ENCODE measurements around the gene CRIP1.

Gene CRIP1

DNA sequence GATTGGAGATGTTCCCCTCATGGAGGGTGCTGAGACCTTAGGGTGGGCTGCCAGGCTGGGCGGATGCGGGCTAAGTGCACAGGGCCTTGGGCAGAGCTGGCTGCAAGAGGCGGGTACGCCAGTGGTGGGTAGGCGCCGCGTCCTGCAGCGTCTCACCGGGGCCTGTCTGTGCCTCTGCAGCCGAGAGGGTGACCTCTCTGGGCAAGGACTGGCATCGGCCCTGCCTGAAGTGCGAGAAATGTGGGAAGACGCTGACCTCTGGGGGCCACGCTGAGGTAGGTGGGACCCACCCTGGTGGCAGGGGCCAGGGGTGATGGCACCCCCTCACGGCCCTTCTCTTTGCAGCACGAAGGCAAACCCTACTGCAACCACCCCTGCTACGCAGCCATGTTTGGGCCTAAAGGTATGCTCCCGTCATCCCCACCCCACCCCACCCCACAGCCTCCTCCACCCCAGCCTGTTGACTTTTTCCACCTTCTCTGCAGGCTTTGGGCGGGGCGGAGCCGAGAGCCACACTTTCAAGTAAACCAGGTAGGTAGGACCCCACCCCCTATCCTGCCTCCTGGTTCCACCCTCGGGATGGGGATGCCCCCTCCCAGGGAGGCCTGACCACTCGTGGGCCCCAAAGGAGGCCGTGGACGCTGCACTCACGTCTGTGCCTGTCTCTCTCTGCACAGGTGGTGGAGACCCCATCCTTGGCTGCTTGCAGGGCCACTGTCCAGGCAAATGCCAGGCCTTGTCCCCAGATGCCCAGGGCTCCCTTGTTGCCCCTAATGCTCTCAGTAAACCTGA, 1.5 kb downstream of the CRIP1 start:
- Histone ChIP-seq H3K36me3 (replicated peaks; ENCODE audit: insufficient read depth, low read length) (no peaks in the 10 kb centered on the region), H3K27ac (ENCODE audit: low read length) (peak overlapping the region; percentile 92; the same call in 1 of the 2 replicates), H3K79me2 (ENCODE audit: low read length) (peaks cover 29% of the 10 kb centered on the region), H3K4me1 (ENCODE audit: low read length) (peaks cover 17% of the 10 kb centered on the region), H3K4me3 (ENCODE audit: low read length) (peak overlapping the region; percentile 87), H2AFZ (ENCODE audit: low read length) (peak overlapping the region; percentile 62), H3K9me2 (replicated peaks; ENCODE audit: insufficient read depth, low read length) (no peaks in the 10 kb centered on the region), H3K4me2 (ENCODE audit: low read depth, low read length) (peak overlapping the region; percentile 98), H3K27me3 (replicated peaks; ENCODE audit: insufficient read depth, low read length) (peaks cover 10% of the 10 kb centered on the region; the same call in 1 of the 2 replicates), H3K9me3 (replicated peaks; ENCODE audit: insufficient read depth, low read length) (no peaks in the 10 kb centered on the region), H4K20me1 (ENCODE audit: insufficient read depth, low read length) (0 out of 2 replicates have a peak, but pooled peaks cover 4% of the 10 kb centered on the region), H3K9ac (ENCODE audit: low read length) (peak overlapping the region; percentile 97), H3F3A (ENCODE audit: insufficient read depth, low read length) (peaks cover 8% of the 10 kb centered on the region; the same call in 1 of the 2 replicates)
- DNase-seq = peak; percentile 51
- TF ChIP-seq EZH2phosphoT487 (IDR thresholded peaks at IDR 0.05; ENCODE audit: low read length) (no peak), EZH2 (optimal IDR thresholded peaks at IDR 0.05; ENCODE audit: low read depth, low read length) (no peak)
- TF ChIP-seq, protein P1, sequence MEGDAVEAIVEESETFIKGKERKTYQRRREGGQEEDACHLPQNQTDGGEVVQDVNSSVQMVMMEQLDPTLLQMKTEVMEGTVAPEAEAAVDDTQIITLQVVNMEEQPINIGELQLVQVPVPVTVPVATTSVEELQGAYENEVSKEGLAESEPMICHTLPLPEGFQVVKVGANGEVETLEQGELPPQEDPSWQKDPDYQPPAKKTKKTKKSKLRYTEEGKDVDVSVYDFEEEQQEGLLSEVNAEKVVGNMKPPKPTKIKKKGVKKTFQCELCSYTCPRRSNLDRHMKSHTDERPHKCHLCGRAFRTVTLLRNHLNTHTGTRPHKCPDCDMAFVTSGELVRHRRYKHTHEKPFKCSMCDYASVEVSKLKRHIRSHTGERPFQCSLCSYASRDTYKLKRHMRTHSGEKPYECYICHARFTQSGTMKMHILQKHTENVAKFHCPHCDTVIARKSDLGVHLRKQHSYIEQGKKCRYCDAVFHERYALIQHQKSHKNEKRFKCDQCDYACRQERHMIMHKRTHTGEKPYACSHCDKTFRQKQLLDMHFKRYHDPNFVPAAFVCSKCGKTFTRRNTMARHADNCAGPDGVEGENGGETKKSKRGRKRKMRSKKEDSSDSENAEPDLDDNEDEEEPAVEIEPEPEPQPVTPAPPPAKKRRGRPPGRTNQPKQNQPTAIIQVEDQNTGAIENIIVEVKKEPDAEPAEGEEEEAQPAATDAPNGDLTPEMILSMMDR (IDR thresholded peaks at IDR 0.05; ENCODE audit: low read length) = peak; percentile 34; the same call in 1 of the 2 replicates

DNA sequence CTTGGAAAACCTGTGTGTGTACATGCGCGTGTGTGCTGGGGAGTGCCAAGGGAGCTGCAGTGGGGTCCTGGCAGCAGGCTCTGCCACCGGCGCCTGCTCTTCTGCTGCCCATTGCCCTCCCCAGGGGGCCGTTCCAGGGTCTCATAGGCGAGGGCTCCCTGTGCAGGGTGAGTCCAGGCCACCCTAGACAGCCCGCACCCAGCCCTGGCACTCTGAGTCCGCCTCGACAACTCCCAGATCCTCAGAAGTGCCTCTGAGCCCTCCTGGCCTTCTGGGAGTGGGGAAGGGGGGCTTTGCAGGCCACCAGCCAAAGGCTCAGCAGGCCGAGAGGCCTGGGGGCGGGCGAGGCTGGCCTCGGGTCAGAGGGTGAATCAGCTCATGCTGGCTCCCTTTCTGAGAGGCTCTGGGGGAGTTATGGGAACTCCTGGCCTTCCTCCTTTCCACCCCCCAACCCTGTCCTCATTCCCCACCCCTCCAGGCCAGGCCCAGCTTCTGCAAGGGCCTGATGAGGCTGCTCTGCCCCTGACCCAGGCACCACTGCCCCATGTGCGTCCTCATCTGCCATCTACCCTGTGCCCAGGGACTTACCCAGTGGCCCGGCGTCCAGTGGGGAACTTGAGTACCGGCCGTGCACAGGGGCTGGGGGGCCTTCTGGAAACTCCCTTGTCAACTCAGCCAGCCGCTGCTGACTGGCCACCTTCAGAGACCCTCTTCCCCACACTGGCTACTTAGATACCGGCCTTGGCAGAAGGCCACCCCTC, 2.3 kb downstream of the CRIP1 start:
- Histone ChIP-seq H3K27ac (ENCODE audit: low read length) (peak overlapping the region; percentile 92), H3K9me2 (replicated peaks; ENCODE audit: insufficient read depth, low read length) (no peaks in the 10 kb centered on the region), H2AFZ (ENCODE audit: low read length) (no peak overlapping the region; the same call in 1 of the 2 replicates), H3K9ac (ENCODE audit: low read length) (peak overlapping the region; percentile 97), H3K4me1 (ENCODE audit: low read length) (peaks cover 17% of the 10 kb centered on the region), H3K4me2 (ENCODE audit: low read depth, low read length) (peak overlapping the region; percentile 98), H3F3A (ENCODE audit: insufficient read depth, low read length) (peaks cover 8% of the 10 kb centered on the region; the same call in 1 of the 2 replicates), H3K79me2 (ENCODE audit: low read length) (peaks cover 29% of the 10 kb centered on the region), H3K4me3 (ENCODE audit: low read length) (peak overlapping the region; percentile 87), H3K36me3 (replicated peaks; ENCODE audit: insufficient read depth, low read length) (no peaks in the 10 kb centered on the region), H3K9me3 (replicated peaks; ENCODE audit: insufficient read depth, low read length) (no peaks in the 10 kb centered on the region), H3K27me3 (replicated peaks; ENCODE audit: insufficient read depth, low read length) (peaks cover 10% of the 10 kb centered on the region; the same call in 1 of the 2 replicates), H4K20me1 (ENCODE audit: insufficient read depth, low read length) (0 out of 2 replicates have a peak, but pooled peaks cover 4% of the 10 kb centered on the region)
- TF ChIP-seq EZH2phosphoT487 (IDR thresholded peaks at IDR 0.05; ENCODE audit: low read length) (no peak), EZH2 (optimal IDR thresholded peaks at IDR 0.05; ENCODE audit: low read depth, low read length) (no peak)
- TF ChIP-seq, protein P1 (IDR thresholded peaks at IDR 0.05; ENCODE audit: low read length) = no peak
- no peak for DNase-seq

DNA sequence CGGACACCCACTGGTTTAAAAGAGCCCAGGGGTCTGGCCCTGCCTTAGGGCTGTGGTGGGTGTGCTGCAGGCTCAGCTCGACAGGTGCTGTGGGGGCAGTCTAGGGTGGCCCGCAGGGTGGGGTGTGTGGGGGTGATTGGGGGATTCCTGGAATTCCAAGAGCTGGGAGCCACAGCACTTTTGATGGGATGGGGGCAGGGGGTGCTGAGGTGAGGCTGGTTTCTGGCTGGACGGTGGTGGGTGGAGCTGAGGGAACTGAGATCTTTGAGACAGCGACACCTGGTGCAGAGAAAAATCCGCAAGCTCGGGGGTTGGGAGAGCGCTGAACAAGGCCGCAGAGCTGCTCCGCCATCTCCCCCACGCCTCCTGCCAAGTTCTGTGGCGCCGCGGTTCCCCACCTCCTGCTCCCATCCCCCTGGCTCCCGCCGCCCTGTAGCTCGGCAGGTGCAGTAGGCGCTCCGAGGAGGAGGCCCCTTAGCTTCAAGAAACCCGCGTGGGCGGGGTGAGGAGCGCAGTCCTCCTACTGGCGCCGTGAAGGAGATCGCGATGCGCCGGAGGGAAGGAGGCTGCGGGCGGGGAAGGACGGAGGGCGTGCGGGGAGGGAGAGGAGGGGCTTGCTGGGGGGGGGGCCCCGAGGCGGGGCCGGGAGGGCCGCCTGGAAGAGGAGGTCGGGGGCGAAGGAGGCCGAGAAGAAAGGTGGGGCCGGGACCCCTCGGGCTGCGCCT, 3.0 kb downstream of the CRIP1 start:
- Histone ChIP-seq H3K36me3 (replicated peaks; ENCODE audit: insufficient read depth, low read length) (no peaks in the 10 kb centered on the region), H3K9me2 (replicated peaks; ENCODE audit: insufficient read depth, low read length) (no peaks in the 10 kb centered on the region), H3K79me2 (ENCODE audit: low read length) (peaks cover 29% of the 10 kb centered on the region), H3K9ac (ENCODE audit: low read length) (peak overlapping the region; percentile 97), H3K4me1 (ENCODE audit: low read length) (peaks cover 17% of the 10 kb centered on the region), H3K4me2 (ENCODE audit: low read depth, low read length) (peak overlapping the region; percentile 98), H3K4me3 (ENCODE audit: low read length) (peak overlapping the region; percentile 87), H3K9me3 (replicated peaks; ENCODE audit: insufficient read depth, low read length) (no peaks in the 10 kb centered on the region), H2AFZ (ENCODE audit: low read length) (peak overlapping the region; percentile 76), H4K20me1 (ENCODE audit: insufficient read depth, low read length) (0 out of 2 replicates have a peak, but pooled peaks cover 4% of the 10 kb centered on the region), H3F3A (ENCODE audit: insufficient read depth, low read length) (peaks cover 8% of the 10 kb centered on the region; the same call in 1 of the 2 replicates), H3K27ac (ENCODE audit: low read length) (peak overlapping the region; percentile 92), H3K27me3 (replicated peaks; ENCODE audit: insufficient read depth, low read length) (peaks cover 10% of the 10 kb centered on the region; the same call in 1 of the 2 replicates)
- no peak for TF ChIP-seq EZH2 (optimal IDR thresholded peaks at IDR 0.05; ENCODE audit: low read depth, low read length)
- TF ChIP-seq, protein P1 (IDR thresholded peaks at IDR 0.05; ENCODE audit: low read length) = peak; percentile 62
- DNase-seq = peak; percentile 90

Data from MM.1S (cell line).